A673 (cell line): ENCODE data around the gene CARMIL1. TPM values are rescaled to one million over a fixed set of nuclear protein-coding genes. Genes with fewer than 3 reads are reported as not detected.

Experiments used
- BruUV-seq: library from RNA; stranded (reverse); fragments of 400-500 nt; replicated peaks from 2 replicates; lab custom pipeline; 2021; lab: Mats Ljungman, UMichigan
- CTCF ChIA-PET: fragments of 300-600 bp; sonication (Branson Sonifier 250); formaldehyde crosslinking; loops from one replicate; lab custom pipeline; 2022; ENCODE audit warnings: antibody characterized with exemption; lab: Charles Lee
- POLR2A ChIA-PET: fragments of 300-600 bp; sonication (Branson Sonifier 250); formaldehyde crosslinking; loops from one replicate; lab custom pipeline; 2022; ENCODE audit warnings: antibody characterized with exemption; ENCODE audit not compliant: low non-redundant PET; lab: Charles Lee
- DNase-seq: peaks from one replicate; pipeline ENCODE4 v3.0.0-alpha.2; 2015; ENCODE audit warnings: low spot score
- H3K27ac ChIP-seq: fragments of 200-600 bp; sonication (generic); 2 replicates; pipeline ENCODE4 v1.5.1; 2016; ENCODE audit warnings: mixed run types, low read depth, mild to moderate bottlenecking, mixed read lengths, antibody characterized with exemption, low read length; ENCODE audit not compliant: poor library complexity, severe bottlenecking
- H3K27me3 ChIP-seq: fragments of 200-600 bp; sonication (generic); replicated peaks from 2 replicates; pipeline ENCODE4 v1.6.1; 2017; ENCODE audit warnings: mixed run types, low read depth, mild to moderate bottlenecking, mixed read lengths, antibody characterized with exemption, low read length; ENCODE audit not compliant: insufficient read depth, poor library complexity
- H3K36me3 ChIP-seq: fragments of 200-600 bp; sonication (generic); 2 replicates; pipeline ENCODE4 v1.6.1; 2016; ENCODE audit warnings: mixed run types, mild to moderate bottlenecking, mixed read lengths, antibody characterized with exemption, low read length; ENCODE audit not compliant: insufficient read depth, poor library complexity, severe bottlenecking
- H3K4me1 ChIP-seq: fragments of 200-600 bp; sonication (generic); 2 replicates; pipeline ENCODE4 v1.6.1; 2017; ENCODE audit warnings: mixed run types, mild to moderate bottlenecking, mixed read lengths, antibody characterized with exemption, low read length; ENCODE audit not compliant: insufficient read depth, poor library complexity, severe bottlenecking
- H3K4me3 ChIP-seq: fragments of 200-600 bp; sonication (generic); 2 replicates; pipeline ENCODE4 v1.5.1; 2016; ENCODE audit warnings: low read depth, mixed run types, mild to moderate bottlenecking, mixed read lengths, low read length; ENCODE audit not compliant: poor library complexity, severe bottlenecking
- H3K9me3 ChIP-seq: fragments of 200-600 bp; sonication (generic); 2 replicates; pipeline ENCODE4 v1.6.1; 2016; ENCODE audit warnings: mixed run types, low read depth, mild to moderate bottlenecking, mixed read lengths, antibody characterized with exemption, low read length; ENCODE audit not compliant: poor library complexity, severe bottlenecking
- CTCF ChIP-seq: fragments of 300-800, 200-600 bp; sonication (generic); conservative IDR thresholded peaks from 2 replicates; pipeline ENCODE4 v1.5.1; 2017; ENCODE audit warnings: low read depth, mild to moderate bottlenecking, antibody characterized with exemption, low read length, moderate library complexity, mixed read lengths
- EZH2 ChIP-seq: fragments of 200-600 bp; sonication (generic); IDR thresholded peaks from 2 replicates; pipeline ENCODE4 v1.6.1; 2017; ENCODE audit warnings: borderline replicate concordance, low read depth, mild to moderate bottlenecking, mixed read lengths, antibody characterized with exemption, low read length; ENCODE audit not compliant: poor library complexity, severe bottlenecking
- intact Hi-C: fragments of 100-400 bp; cut with micrococcal nuclease; formaldehyde crosslinking; loops from one replicate; pipeline ENCODE4 v1.10.0; 2022; ENCODE audit not compliant: unreplicated experiment
- total RNA-seq: library from RNA; stranded (reverse); gene quantifications from 2 replicates; pipeline ENCODE4 v1.2.3, GENCODE V29; 2021

CARMIL1 gene
- total RNA-seq, 1 experiment from 2014 or later = 7.2 TPM

- ChIA-PET CTCF (no interaction called here), POLR2A (no interaction called here)
- intact Hi-C loops = no loop called here
- TF ChIP-seq CTCF (no peak), EZH2 (no peak)
- Histone ChIP-seq H3K4me3 (no peak overlapping the region), H3K9me3 (no peaks in the 10 kb centered on the region), H3K4me1 (peaks cover 19% of the 10 kb centered on the region), H3K27ac (no peak overlapping the region), H3K36me3 (no peaks in the 10 kb centered on the region), H3K27me3 (no peaks in the 10 kb centered on the region)
- peak; percentile 26 for DNase-seq
- no TSS peak for BruUV-seq
Observed at GRCh38 chr6:25481267-25481666, 202.1 kb downstream of the CARMIL1 start.

- peak; percentile 22 for DNase-seq
- H3K27ac ChIP-seq = no peak overlapping the region
- no peak overlapping the region for H3K4me3 ChIP-seq
- no peaks in the 10 kb centered on the region for H3K36me3 ChIP-seq
- no peaks in the 10 kb centered on the region for H3K9me3 ChIP-seq
- TF ChIP-seq CTCF (no peak), EZH2 (no peak)
- H3K4me1 ChIP-seq = peaks cover 26% of the 10 kb centered on the region
- H3K27me3 ChIP-seq = no peaks in the 10 kb centered on the region
- intact Hi-C loops = no loop called here
- no TSS peak for BruUV-seq
- CTCF ChIA-PET = no interaction called here
- POLR2A ChIA-PET = no interaction called here
Observed at GRCh38 chr6:25482996-25483395, 203.8 kb downstream of the CARMIL1 start.

GRCh38 chr6:25483943-25484342, 204.8 kb downstream of the CARMIL1 start:
- intact Hi-C loops = no loop called here
- Histone ChIP-seq H3K4me3 (no peak overlapping the region), H3K27ac (no peak overlapping the region), H3K27me3 (no peaks in the 10 kb centered on the region), H3K9me3 (no peaks in the 10 kb centered on the region), H3K36me3 (no peaks in the 10 kb centered on the region), H3K4me1 (peaks cover 26% of the 10 kb centered on the region)
- ChIA-PET POLR2A (no interaction called here), CTCF (no interaction called here)
- no peak for DNase-seq
- no TSS peak for BruUV-seq
- TF ChIP-seq CTCF (no peak), EZH2 (no peak)
